HG02981 (cell line): ENCODE measurements around the gene RAMP1.
"Not testable (repeated sequence)": the region's sequence is repeated elsewhere in the genome, so short reads cannot be mapped to it uniquely, and the experiment has no call there.

Experiments
- ATAC-seq: cut with Tn5 transposase; IDR thresholded peaks from one replicate; pipeline ENCODE4 v1.9.1; 2021; ENCODE audit warnings: mild to moderate bottlenecking, moderate library complexity; ENCODE audit not compliant: unreplicated experiment

The RAMP1 gene

GRCh38 chr2:237863102-237863511 is 3.7 kb downstream of the RAMP1 start:
- no peak for ATAC-seq

GRCh38 chr2:237863689-237864443 is 4.4 kb downstream of the RAMP1 start:
- no peak for ATAC-seq

DNA sequence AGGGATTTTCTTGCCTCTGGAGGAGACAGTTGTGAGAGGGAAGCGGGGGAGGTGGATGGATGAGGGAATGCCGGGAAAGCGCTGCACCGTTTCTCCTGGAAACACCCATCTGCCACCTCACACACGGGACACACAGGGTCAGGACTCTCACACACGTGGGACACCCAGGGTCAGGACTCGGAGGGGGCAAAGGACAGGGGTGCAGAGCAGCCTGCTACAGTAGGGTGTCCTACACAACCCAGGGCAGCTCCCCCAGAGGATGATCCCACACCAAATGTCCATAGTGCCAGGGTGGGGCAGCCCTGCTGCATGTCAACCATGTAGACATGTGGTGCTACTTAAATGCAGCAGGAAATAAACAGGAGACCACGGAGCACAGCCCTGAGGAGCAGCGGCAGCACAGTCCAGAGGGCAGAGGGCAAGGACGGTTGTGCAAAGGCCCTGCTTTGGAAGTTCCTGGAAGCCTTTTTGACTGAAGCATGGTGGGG is 5.1 kb downstream of the RAMP1 start:
- no peak for ATAC-seq

GRCh38 chr2:237864940-237865622 is 5.7 kb downstream of the RAMP1 start:
- no peak for ATAC-seq

- no peak for ATAC-seq
Measured at GRCh38 chr2:237865623-237866041, 6.2 kb downstream of the RAMP1 start.

GRCh38 chr2:237866101-237866621 is 6.7 kb downstream of the RAMP1 start:
- ATAC-seq, result no peak

DNA sequence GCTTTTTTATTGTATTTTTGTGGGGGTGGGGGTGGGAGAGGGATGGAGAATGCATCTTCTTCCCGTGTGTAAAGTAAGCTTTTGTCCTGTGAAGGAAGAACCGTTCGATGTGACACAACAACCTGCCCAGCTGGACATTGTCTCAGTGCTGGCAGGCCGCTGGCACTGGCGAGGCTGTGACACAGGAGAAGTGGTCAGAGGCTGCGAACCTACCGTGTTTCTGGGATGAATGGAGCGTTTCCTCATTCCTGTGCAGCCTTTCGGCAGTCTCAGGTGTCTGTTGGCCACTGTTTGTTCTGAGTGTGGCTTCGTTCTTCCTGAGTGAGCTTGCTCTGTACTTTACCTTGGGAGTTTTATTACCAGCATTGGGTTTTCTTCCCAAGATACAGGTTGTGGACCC is 8.0 kb downstream of the RAMP1 start:
- ATAC-seq, result no peak

GRCh38 chr2:237868074-237868473 is 8.7 kb downstream of the RAMP1 start:
- ATAC-seq, result not testable (repeated sequence)

- no peak for ATAC-seq
Measured at GRCh38 chr2:237868631-237869342, 9.4 kb downstream of the RAMP1 start.

- no peak for ATAC-seq
Measured at GRCh38 chr2:237869343-237870102, 10.1 kb downstream of the RAMP1 start.

DNA sequence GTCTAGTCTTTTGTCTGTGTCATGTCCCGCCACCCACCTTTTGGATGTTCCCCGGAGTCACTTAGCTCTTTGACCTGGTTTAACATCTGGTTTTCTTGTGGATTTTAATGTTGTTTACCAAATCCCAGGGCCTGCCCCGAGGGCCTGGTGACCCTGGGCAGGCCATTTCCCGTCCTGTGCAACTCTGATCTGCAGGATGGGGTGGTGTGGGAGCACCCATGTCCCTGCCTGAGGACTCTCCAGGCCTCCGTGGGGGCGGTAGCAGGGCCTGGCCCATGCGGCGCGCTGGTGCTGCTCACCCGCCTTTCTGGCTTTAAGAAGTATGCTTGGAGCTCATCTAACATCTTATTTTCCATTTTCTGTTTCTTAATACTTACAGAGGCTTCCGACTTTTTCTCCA is 10.7 kb downstream of the RAMP1 start:
- no peak for ATAC-seq

DNA sequence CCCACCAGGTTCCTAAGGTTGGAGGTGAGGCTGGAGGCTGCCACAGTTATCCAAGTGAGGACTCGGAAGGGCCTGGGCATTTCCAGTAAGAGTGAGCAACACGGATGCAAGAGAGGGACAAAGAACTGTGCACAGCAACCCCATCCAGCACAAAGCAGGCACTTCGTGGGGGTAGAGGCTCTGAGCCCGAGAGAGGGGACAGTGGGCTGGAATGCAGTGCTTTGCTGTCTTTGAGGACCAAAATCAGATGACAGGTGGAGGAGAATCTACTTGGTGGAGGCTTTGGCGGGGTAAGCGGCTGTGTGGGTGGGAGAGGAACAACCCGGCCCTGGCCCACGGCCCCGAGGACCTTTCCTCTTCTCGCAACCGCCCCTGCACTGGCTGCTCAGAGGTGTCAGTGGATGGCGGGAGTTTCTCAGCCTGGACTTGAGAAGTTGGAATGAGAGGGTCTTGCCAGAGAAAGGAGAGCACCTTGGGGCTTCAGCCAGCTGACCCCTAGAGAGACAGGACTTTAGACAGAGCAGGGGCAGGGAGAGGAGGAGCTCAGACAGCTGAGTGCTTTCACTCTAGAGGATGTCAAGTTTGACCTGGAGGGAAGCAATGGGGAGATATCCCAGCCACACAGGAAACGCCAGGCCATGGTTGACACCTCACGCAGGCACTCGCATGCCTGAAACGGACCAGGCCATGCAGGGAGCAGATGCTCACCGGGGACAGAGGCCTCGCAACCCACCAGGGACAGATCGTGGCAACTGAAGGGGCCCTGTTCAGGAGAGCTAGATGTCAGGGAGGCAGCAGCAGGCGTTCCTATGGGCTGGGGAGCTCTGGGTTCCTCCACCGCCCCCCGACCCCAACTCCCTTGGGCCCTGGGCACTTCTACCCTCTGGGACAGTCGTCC is 11.6 kb downstream of the RAMP1 start:
- no peak for ATAC-seq

DNA sequence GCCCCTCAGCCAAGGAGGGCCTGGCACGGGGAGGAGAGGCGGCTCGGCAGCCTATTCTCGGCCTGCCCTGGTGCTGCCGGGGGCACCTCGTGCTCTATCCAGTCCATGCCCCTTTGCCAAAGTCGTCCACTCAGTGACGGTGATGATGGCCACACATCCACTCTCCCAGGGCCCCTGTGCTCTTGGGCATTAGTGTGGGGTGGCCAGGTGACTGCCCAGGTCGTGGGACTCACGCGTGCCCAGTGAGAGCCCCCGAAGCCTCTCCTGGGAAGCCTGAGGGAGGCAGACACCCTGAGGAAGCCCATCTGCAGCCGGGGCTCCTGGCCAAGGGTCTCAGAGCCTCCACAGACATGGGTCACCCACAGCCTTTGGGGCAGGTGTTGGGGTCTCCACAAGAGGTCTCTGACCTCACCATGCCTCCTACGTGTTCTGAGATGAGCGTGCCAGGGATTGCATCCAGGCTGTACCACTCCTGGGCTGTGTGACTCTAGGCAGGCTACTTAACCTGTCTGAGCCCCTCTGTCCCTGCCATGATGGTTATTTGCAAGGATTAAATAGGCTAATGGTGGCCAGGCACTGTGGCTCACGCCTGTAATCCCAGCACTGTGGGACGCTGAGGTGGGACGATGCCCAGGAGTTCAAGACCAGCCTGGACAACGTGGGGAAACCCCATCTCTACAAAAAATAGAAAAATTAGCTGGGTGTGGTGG is 12.9 kb downstream of the RAMP1 start:
- ATAC-seq, result no peak

DNA sequence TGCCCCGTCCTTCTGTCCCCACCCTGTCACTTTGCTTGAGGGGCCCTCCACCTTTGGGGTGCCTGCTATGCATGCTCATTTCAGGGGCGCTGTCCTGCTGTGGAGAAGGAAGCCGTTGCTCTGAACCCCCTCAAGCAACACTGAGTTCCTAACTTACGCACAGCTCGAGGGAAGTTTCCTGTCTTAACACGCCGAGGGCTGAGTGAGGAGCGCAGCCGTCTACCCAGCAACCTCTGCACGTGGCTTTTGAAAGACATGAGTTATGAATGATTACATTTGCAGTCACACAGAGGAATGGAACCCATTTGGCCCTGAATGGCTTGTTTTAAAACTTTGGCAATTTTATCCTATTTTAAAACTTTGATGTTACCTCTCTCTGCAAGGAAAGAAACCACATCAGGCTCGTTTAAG is 14.0 kb downstream of the RAMP1 start:
- ATAC-seq, result no peak

DNA sequence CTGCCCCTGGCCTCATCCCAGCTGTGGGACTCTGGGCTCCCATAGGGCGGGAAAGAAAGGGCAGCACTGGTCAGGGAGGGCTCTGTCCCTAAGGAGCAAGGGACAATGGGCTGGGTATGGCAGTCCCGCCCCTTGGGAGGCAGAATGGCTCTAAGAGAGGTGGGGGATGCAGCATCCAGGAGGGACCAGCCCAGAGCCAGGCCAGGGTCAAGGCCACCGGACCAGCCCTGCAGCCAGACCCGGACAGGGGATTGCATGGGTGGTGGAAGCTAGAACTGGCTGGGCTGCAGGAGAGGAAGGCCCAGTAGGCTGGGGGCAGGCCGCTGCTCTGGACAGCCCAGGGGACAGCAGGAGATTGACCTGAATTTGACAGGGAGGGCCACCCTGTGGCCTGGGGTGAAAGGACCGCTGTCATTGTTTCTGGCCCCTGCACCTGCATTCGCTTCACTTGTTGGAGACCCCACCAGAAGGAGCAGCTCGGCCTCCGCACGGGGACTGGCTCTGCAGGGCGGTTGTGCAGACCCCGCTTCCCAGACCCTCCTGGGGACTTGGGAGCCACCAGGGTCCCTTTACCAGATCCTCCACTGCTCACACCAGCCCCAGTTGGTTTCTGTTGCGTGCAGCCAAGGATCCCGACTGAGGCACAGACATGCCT is 14.6 kb downstream of the RAMP1 start:
- ATAC-seq, result no peak

DNA sequence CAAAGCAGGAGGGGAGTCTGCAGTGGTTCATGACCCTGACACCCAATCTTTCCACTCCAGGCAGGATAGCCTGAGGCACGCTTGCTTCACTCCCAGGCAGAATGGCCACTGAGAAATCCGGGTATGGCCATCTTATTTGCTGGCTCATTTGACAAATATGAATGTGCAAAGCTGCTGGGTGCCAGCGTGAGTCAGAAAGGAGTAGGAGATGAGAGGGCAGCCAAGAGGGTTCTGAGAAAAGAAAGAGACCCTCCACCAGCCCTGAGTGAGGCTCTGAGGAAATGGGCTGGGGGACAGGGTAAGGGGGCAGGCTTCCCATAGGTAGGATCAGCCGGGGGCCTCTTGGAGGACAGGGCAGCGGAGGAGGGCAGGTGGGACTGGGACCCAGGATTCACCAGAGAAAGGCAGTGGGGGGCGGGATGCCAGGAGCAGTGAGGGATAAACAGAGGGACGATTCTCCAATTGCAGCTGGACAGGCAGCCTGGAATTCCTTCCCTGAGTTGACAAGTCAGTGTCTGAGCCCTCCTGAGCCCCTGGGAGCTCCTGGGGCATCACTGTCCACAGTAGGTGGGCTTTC is 15.2 kb downstream of the RAMP1 start:
- ATAC-seq, result no peak

DNA sequence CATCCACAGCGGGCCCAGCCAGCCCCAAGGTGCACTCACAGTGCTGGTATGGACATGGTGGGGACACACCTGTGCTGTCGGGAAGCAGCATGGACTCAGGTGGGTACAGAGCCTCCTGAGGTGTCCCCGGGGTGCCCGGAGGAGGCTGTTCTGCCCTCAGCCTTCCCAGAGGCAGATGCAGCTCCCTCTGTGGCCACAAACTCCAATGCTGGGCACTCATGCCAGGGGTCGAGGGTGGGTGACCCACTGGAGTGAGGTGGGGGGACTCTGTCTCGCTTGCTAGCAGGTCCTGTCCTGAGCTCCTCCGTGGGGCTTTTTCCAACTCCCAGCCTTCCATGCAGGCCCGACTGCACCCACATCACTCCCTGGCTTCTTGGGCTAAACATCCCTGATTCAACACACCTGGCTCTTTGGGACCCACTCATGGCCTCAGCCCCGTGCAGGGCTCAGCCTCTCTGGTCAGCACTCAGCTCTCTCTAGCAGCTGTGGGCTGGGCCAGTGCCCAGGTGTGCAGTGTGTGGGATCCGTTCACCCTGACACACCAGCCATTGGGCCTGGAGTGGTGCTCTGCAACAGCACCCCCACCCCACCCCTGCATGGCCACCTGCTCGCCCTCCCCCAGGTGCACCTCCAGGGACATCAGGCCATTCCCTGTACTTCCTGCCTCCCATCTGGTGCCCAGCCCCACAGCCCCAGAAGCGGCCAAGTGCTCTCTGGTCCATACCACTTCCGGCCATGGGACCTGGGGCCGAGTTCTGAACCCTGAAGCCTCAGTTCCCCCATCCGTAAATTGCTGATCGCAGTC is 16.0 kb downstream of the RAMP1 start:
- no peak for ATAC-seq
